OCI-LY3 (cell line): ENCODE measurements around the gene PID1.

Source experiments
- CTCF ChIP-seq: fragments of 200-600, 300-600 bp; sonication (generic); IDR thresholded peaks from 2 replicates; pipeline ENCODE4 v1.5.1; 2014; ENCODE audit warnings: antibody characterized with exemption, low read length, low read depth
- EZH2phosphoT487 ChIP-seq: fragments of 200-600 bp; shearing (Covaris generic); IDR thresholded peaks from 2 replicates; pipeline ENCODE4 v1.6.1; 2018; ENCODE audit warnings: antibody characterized with exemption, mixed run types, low read depth

GRCh38 chr2:229170171-229170570, 100.9 kb downstream of the PID1 start:
- TF ChIP-seq CTCF (no peak), EZH2phosphoT487 (no peak)
